NCI-H2196 treated with DMSO at 0.1 percent for 48 hours (cell line): ENCODE data around the gene ABCF1.
A peak's percentile ranks its signal among the peaks of the same experiment; 100 is the strongest.

Experiments
- DNase-seq: peaks from one replicate; lab custom pipeline; 2025; ENCODE audit not compliant: unreplicated experiment; lab: John Stamatoyannopoulos, UW

The ABCF1 gene

GRCh38 chr6:30601436-30601814, 30.2 kb downstream of the ABCF1 start:
- DNase-seq, result no peak

GRCh38 chr6:30601815-30602641, 30.8 kb downstream of the ABCF1 start:
- DNase-seq, result no peak

GRCh38 chr6:30603961-30604360, 32.7 kb downstream of the ABCF1 start:
- no peak for DNase-seq

DNA sequence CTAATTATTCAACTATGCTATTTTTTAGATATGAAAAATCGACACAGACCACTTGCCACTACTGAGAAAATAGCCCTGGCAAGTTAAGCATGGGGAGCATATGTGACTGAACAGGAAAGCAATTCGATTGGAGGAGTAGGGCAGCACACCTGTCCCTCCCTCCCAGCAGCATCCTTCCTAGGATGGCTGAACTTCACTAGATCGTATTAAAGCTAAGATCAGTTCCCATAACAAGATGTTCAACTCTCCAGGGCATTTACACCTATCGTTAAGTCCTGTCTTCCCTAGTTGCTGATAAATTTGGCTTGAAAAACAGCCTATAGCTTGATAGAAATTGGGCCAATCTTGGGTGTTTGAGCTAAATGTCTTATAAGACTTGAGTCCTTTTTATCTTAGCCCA, 38.8 kb downstream of the ABCF1 start:
- no peak for DNase-seq

GRCh38 chr6:30611150-30611855, 40.1 kb downstream of the ABCF1 start:
- no peak for DNase-seq

DNA sequence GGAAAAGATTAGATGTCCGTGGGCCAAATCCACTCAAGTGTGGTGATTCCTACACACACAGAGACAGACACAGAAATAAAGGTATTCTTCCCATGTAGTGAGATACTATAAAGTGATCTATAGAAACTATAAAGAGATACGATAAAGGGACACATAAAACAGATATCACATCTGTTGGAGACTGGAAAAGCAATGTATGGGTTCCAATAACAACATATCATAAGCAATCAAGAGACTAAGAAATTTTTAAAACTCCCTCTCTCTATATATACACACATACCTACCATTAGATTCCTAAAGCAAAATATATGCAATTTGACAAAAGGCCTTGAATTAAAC, 40.6 kb downstream of the ABCF1 start:
- DNase-seq, result no peak

- no peak for DNase-seq
Observed at GRCh38 chr6:30612213-30612612, 41.0 kb downstream of the ABCF1 start.

- no peak for DNase-seq
Observed at GRCh38 chr6:30612687-30613248, 41.5 kb downstream of the ABCF1 start.

GRCh38 chr6:30613251-30614043, 42.2 kb downstream of the ABCF1 start:
- DNase-seq, result no peak

GRCh38 chr6:30614044-30614842, 43.0 kb downstream of the ABCF1 start:
- DNase-seq, result no peak

GRCh38 chr6:30614843-30615218, 43.6 kb downstream of the ABCF1 start:
- DNase-seq, result peak; percentile 93

DNA sequence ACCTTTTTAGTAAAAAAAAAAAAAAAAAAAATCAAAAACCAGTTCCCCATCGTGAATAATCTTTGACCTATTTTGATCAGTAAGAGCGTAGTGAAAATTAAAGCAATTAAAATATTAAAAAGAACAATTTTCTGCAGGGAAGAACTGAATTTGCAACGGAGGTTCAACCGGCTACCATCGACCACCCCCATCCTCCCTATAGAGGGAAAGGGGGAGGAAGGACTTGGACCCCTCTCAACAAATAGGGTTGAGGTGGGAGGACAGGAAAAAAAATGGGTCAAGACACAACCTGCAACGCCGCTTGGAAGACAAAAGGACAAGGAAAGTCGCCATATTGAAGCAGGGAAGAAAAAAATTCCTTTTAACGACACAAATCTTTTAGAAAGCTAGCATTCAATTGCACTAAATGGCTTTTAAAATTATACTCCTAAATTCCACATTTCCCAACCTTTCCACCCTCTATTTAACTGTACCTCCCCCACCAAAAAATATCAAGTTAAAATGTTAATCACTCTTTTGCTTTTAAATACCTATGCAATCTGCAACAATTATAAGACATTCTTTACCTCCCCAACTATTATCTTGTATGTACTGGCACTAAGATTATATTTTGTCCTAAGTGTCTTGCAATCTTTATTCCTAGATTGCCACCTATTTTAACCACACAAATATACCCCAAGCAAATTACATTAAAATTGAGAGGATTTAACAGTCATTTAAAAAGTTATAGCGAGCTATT, 44.1 kb downstream of the ABCF1 start:
- no peak for DNase-seq

DNA sequence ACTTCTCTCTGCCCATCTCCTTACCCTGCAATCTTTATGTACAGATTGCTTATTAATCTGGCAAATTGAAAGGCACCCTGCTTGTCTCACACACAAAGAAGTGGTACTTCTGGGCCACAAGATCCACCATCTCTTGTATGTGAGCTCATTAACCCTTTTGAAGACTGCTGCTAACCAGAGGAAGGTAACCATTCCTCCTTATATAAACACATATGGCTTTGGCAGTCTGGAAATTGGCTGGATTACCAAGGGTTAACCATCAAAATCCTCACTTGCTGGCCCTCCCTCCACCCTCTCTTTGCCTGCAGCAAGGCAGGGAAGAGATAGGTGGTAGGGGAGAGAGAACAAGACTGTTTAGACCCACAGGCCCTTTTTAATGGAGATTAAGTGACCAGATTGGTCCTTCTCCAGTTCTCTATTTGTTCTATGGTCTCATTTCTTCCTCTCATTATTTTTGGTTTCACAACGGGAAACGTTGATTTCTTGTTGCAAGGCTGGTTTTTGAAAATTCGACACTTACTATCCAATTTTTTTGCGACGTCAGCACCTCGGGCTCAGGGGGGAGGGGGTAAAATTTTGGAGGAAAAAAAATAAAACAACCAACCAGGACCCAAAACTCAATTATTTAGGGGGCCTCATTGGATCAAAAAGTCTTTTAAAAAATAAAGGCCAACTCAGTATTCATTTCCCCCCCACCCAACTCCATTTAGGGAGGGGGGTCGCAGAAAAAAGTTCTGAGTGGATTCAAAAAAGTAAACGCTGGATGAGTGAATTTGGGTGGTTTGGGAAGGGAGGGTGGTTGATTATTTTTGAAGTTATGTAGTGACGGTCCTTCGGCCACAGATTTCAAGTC, 44.9 kb downstream of the ABCF1 start:
- peak; percentile 38 for DNase-seq

GRCh38 chr6:30616811-30617564, 45.7 kb downstream of the ABCF1 start, which contains the start of gene PPP1R10:
Gene PPP1R10, minus strand, starts transcription at chr6:30617243. Its CDS starts 7,299 bp downstream, at chr6:30609944.
- DNase-seq, result peak; percentile 98

- peak; percentile 93 for DNase-seq
Observed at GRCh38 chr6:30617565-30618269, 46.5 kb downstream of the ABCF1 start, which contains the start of gene MRPS18B. Gene MRPS18B, plus strand, starts transcription at chr6:30617840. Its CDS starts 26 bp downstream, at chr6:30617866.

DNA sequence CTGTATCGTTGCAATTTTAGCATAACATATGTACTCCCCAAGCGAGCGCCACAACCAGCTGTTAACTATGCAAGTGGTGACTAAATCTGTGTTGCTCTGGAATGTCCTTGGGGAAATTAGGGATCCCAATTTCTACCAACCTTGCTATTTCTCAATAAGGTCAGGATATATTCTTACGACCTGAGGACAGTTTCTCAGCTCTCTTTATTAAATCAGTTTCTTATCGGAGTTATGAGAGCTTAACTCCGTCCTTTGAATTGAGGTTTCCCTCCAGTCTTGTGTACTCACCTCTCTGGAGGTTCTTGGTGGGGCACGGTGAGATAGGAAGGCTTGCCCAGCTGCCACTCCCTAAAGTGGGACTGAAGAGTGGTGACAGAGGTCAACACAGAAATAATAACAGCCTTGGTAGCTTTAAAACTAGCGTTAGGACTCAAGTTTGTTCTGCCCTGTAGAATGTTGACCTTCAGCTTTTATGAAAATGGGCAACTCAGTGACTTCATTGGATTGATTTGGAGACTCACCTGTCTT, 47.1 kb downstream of the ABCF1 start:
- no peak for DNase-seq

DNA sequence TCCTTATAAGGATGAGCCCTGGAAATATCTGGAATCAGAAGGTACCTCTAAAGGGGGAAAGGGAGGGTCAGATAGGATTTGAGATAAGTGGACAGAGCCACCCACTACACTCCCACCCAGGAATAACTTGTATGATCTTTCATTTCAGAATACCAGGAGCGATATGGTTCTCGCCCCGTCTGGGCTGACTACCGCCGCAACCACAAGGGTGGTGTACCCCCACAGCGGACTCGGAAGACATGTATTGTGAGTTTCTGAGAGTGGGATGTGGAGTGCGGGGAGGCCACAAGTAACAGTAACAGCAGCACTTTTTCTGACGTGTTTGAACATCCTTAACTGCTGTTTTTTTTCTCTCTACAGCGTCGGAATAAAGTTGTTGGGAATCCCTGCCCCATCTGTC, 48.3 kb downstream of the ABCF1 start:
- DNase-seq, result no peak
